ENCODE measurements around the gene AVPR1B.

The AVPR1B gene

GRCh38 chr1:206102292-206102936 lies 14.8 kb downstream of the AVPR1B start:
- no peak for TF ChIP-seq CTCF (IDR thresholded peaks at IDR 0.05; ENCODE audit: borderline replicate concordance, control extremely low read depth, extremely low read depth, insufficient read depth, missing control alignments)
- in situ Hi-C loops (cut with MboI; ENCODE audit: low sequenced_read_pairs, unreplicated experiment) = loop anchor here (10.0 to 25.0 kb wide), 3 partner anchors 68 to 315 kb away; partner anchors contain the start of gene RAB29
- DNase-seq (ENCODE audit: low spot score) = no peak

- TF ChIP-seq CTCF (IDR thresholded peaks at IDR 0.05; ENCODE audit: borderline replicate concordance, control extremely low read depth, extremely low read depth, insufficient read depth, missing control alignments) = no peak
- DNase-seq (ENCODE audit: low spot score) = no peak
- in situ Hi-C loops (cut with MboI; ENCODE audit: low sequenced_read_pairs, unreplicated experiment) = loop anchor here (10.0 to 25.0 kb wide), 3 partner anchors 67 to 314 kb away; partner anchors contain the start of gene RAB29
Observed at GRCh38 chr1:206101351-206102045, 15.7 kb downstream of the AVPR1B start.

GRCh38 chr1:206100226-206100815 lies 16.9 kb downstream of the AVPR1B start:
- in situ Hi-C loops (cut with MboI; ENCODE audit: low sequenced_read_pairs, unreplicated experiment) = loop anchor here (10.0 to 25.0 kb wide), 3 partner anchors 66 to 313 kb away; partner anchors contain the start of gene RAB29
- DNase-seq (ENCODE audit: low spot score) = no peak

GRCh38 chr1:206098242-206098919 lies 18.8 kb downstream of the AVPR1B start:
- in situ Hi-C loops (cut with MboI; ENCODE audit: low sequenced_read_pairs, unreplicated experiment) = no loop called here
- DNase-seq (ENCODE audit: low spot score) = no peak

More at GRCh38 chr1:206100226-206100815, 16.9 kb downstream of the AVPR1B start:
- TF ChIP-seq CTCF (IDR thresholded peaks at IDR 0.05; ENCODE audit: borderline replicate concordance, control extremely low read depth, extremely low read depth, insufficient read depth, missing control alignments) = no peak

GRCh38 chr1:206097381-206097780 lies 19.8 kb downstream of the AVPR1B start:
- no peak for TF ChIP-seq CTCF (IDR thresholded peaks at IDR 0.05; ENCODE audit: borderline replicate concordance, control extremely low read depth, extremely low read depth, insufficient read depth, missing control alignments)
- no peak for DNase-seq (ENCODE audit: low spot score)
- in situ Hi-C loops (cut with MboI; ENCODE audit: low sequenced_read_pairs, unreplicated experiment) = no loop called here

More at GRCh38 chr1:206098242-206098919, 18.8 kb downstream of the AVPR1B start:
- TF ChIP-seq CTCF (IDR thresholded peaks at IDR 0.05; ENCODE audit: borderline replicate concordance, control extremely low read depth, extremely low read depth, insufficient read depth, missing control alignments) = no peak

- DNase-seq (ENCODE audit: low spot score) = no peak
- TF ChIP-seq CTCF (IDR thresholded peaks at IDR 0.05; ENCODE audit: borderline replicate concordance, control extremely low read depth, extremely low read depth, insufficient read depth, missing control alignments) = no peak
- in situ Hi-C loops (cut with MboI; ENCODE audit: low sequenced_read_pairs, unreplicated experiment) = no loop called here
Observed at GRCh38 chr1:206094024-206094423, 23.2 kb downstream of the AVPR1B start.

Data from GM13976 (cell line).